Fibroblast of mammary gland (primary cell): Measurements from ENCODE around the gene MTTP.

Experiments
- DNase-seq: peaks from one replicate; pipeline ENCODE4 v3.0.0-alpha.2; 2010; ENCODE audit warnings: low read depth
- H3K4me3 ChIP-seq: 2 replicates; pipeline ENCODE4 v1.5.1; 2011; ENCODE audit warnings: low read depth, mild to moderate bottlenecking, low read length, moderate library complexity; ENCODE audit not compliant: control insufficient read depth
- TF ChIP-seq, protein P1 (sequence below): conservative IDR thresholded peaks from 2 replicates; pipeline ENCODE4 v1.5.1; 2011; ENCODE audit warnings: low read depth, low read length, inconsistent platforms; ENCODE audit not compliant: control insufficient read depth, insufficient read depth

MTTP gene

DNA sequence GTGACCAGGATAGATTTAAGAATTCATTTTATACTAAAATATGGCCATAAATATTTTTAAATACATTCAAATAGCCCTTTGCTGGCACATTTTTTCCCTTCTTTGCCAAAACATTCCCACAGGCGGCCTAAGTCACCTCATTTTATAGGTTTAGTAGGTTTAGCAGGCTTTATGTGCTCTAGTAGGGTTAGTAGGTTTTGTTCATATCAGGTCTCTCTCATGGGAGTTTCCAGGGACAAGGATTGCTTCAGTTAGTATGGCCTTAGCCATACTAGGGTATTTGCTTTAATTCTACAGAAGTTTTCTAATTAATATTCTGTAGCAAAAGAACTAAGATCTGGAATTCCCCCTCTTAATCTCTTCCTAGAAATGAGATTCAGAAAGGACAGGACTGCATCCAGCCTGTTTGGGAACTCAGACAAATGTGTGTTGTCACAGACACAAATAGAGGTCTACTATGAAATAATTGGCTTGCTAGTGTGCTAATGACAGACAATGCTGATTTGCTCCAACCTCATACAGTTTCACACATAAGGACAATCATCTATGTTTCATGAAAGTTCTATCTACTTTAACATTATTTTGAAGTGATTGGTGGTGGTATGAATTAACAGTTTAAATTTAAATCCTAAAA, 772 bp upstream of the MTTP start:
- no peak overlapping the region for H3K4me3 ChIP-seq
- TF ChIP-seq, protein P1, sequence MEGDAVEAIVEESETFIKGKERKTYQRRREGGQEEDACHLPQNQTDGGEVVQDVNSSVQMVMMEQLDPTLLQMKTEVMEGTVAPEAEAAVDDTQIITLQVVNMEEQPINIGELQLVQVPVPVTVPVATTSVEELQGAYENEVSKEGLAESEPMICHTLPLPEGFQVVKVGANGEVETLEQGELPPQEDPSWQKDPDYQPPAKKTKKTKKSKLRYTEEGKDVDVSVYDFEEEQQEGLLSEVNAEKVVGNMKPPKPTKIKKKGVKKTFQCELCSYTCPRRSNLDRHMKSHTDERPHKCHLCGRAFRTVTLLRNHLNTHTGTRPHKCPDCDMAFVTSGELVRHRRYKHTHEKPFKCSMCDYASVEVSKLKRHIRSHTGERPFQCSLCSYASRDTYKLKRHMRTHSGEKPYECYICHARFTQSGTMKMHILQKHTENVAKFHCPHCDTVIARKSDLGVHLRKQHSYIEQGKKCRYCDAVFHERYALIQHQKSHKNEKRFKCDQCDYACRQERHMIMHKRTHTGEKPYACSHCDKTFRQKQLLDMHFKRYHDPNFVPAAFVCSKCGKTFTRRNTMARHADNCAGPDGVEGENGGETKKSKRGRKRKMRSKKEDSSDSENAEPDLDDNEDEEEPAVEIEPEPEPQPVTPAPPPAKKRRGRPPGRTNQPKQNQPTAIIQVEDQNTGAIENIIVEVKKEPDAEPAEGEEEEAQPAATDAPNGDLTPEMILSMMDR, result no peak
- DNase-seq, result no peak

DNA sequence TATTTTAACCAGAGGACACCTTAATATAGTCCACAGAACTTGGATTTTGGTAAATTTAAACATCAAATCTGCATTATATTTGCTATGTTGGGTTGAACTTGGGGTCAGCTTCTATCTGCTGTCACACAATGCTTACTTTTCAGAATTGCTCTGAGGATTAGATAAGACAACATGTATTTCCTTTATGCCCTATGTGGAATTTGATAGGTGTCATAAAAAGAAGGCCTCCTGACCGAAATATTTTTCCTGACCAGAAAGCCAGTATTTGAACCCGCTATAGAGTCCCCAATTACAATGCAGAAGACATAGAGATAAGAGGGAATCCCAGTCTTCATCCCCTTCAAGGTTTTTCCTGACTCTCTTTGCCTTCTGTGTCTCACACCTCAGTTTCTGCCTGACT, 4.1 kb downstream of the MTTP start:
- TF ChIP-seq, protein P1, result no peak
- H3K4me3 ChIP-seq, result no peak overlapping the region
- DNase-seq, result no peak

DNA sequence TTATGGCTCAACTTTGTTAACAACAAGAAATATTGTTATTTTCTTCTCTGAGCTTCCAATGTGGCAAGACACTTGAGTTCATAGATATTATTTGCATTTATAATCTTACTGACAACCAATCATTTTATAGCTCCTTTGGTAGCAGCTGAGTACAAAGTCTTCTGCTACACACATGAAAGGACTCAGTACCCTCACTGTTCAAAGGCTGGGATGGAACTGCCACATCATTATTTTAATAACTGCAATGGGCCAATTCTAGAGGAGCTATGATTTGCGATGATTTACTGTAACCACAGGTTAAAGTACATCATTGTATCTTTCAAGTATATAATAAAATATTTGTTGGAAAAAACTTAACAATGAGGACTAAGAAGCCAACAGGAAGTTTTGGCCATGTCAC, 10.9 kb downstream of the MTTP start:
- TF ChIP-seq, protein P1, result no peak
- no peak overlapping the region for H3K4me3 ChIP-seq
- DNase-seq, result no peak

DNA sequence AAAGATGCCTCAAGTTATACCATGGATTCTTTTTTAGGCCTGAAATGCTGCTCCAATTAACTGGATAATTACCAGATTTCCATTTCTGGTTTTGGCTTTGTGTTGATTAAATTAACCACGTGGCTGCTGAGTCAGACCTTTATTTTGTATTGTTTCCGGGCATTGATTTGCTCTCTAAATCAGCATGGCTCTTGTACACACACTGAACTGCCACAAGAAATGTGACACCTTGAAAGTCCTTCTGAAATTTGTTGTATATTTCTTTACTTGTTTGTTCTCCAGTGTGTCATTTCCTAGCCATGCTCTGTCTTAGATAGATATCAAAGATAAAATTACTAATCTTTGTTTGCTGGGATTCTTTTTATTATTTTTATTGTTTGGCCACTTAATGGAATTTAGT, 11.7 kb downstream of the MTTP start:
- H3K4me3 ChIP-seq, result no peak overlapping the region
- TF ChIP-seq, protein P1, result no peak
- no peak for DNase-seq

DNA sequence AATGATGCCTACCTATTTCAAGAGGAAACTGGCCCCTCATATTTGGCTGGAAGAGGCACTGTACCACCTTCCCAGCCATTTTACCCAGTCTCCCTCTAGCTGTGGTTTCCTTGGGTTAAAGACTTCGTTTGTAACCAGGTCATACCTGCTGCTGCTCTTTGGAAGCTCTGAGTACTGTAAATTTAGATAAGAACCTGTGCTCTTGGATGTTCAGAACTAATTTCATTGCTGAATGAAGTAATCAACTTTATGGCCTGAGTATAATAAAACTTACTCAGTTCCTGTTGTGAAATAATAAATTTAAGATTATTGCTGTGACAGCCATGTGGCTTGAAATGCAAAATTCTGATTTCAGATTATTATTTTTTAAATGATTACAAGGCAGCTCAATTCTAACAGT, 12.2 kb downstream of the MTTP start:
- no peak for DNase-seq
- TF ChIP-seq, protein P1, result no peak

DNA sequence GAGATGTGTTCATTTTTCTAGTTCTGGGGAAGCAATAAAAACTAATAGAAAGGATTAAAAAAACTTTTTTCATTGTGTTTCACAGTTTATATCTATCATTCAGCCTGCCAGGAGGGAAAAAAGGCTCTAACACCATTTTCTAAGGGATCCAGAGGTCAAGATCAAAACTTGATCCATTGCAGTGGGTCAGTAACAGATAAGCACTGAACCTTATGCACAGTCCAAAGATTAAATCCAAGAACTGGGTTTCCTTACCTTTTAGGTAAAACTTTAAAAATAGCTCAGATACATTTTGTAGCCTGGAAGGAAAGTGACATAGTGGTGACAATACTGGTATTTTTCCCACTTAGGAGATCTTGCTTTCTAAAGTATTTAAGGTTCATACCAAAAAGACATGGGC, 12.7 kb downstream of the MTTP start:
- TF ChIP-seq, protein P1, result no peak
- H3K4me3 ChIP-seq, result no peak overlapping the region
- no peak for DNase-seq

More for the DNA sequence above, 12.2 kb downstream of the MTTP start:
- no peak overlapping the region for H3K4me3 ChIP-seq

DNA sequence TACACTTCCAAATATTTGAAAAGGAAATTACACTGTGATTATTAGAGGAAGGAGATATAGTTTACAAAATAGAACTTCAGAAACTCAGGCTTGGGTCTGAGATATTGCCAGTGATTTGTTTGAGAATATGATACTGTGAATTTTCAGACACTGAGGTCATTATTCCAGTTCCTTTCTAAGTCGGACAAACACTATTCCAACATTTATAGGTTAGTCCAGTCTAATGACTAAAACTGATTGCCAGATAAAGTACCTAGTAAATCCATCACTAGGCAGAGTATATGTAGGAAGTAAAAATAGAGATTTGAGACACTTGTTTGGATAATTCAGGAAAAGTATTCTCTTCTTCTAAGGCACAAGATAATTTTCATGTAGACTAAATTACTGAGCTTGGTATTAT, 13.2 kb downstream of the MTTP start:
- no peak for DNase-seq
- no peak overlapping the region for H3K4me3 ChIP-seq
- TF ChIP-seq, protein P1, result no peak
